Spleen (tissue), 11 donors: ENCODE data around the gene ARMC9. TPM values are rescaled to one million over a fixed set of nuclear protein-coding genes. Genes with fewer than 3 reads are reported as not detected.

Source experiments
- DNase-seq: peaks from one replicate; pipeline ENCODE4 v3.0.0-alpha.2; 2020
- H3K27ac ChIP-seq, 8 donors: fragments of 200-600 bp; sonication (generic) in 7 of 8; 1 replicate in 4 of 8; 2 replicates in 4 of 8; pipeline versions ENCODE4 v1.5.0 to v1.8.0; 2016 to 2021; ENCODE audit warnings: inconsistent platforms in 4 of 8, mild to moderate bottlenecking in 4 of 8, moderate library complexity in 1 of 8
- H3K27me3 ChIP-seq, 7 donors: fragments of 200-600 bp; sonication (generic) in 6 of 7; replicated peaks in 1 of 7; 1 replicate in 4 of 7; 2 replicates in 3 of 7; pipeline versions ENCODE4 v1.5.0 to v1.8.0; 2016 to 2021; ENCODE audit warnings: inconsistent platforms in 3 of 7, mild to moderate bottlenecking in 1 of 7
- H3K36me3 ChIP-seq, 6 donors: fragments of 200-600 bp; sonication (generic) in 5 of 6; 1 replicate in 4 of 6; 2 replicates in 2 of 6; pipeline versions ENCODE4 v1.5.0 to v1.8.0; 2016 to 2021; ENCODE audit warnings: inconsistent platforms in 2 of 6
- H3K4me1 ChIP-seq, 6 donors: fragments of 200-600 bp; sonication (generic) in 5 of 6; 1 replicate in 3 of 6; 2 replicates in 3 of 6; pipeline versions ENCODE4 v1.5.0 to v1.8.0; 2016 to 2021; ENCODE audit warnings: inconsistent platforms in 3 of 6
- H3K4me3 ChIP-seq, 8 donors: fragments of 200-600 bp; sonication (generic) in 7 of 8; 1 replicate in 4 of 8; 2 replicates in 4 of 8; pipeline versions ENCODE4 v1.5.0 to v1.8.0; 2016 to 2021; ENCODE audit warnings: inconsistent platforms in 4 of 8, mild to moderate bottlenecking in 4 of 8, moderate library complexity in 2 of 8
- H3K9me3 ChIP-seq, 8 donors: fragments of 200-600 bp; sonication (generic) in 7 of 8; 1 replicate in 4 of 8; 2 replicates in 4 of 8; pipeline versions ENCODE4 v1.5.0 to v1.8.0; 2016 to 2021; ENCODE audit warnings: inconsistent platforms in 4 of 8
- CTCF ChIP-seq, 11 experiments: fragments of 200-600 bp in 7 of 11; fragments of 450-650 bp in 4 of 11; sonication (generic) in 4 of 11; IDR thresholded peaks in 8 of 11; conservative IDR thresholded peaks in 3 of 11; 1 replicate in 7 of 11; 2 replicates in 4 of 11; pipeline versions ENCODE4 v1.4.0 to v1.8.0; 2016 to 2021; ENCODE audit warnings: antibody characterized with exemption in 11 of 11, inconsistent platforms in 4 of 11, mild to moderate bottlenecking in 1 of 11
- POLR2A ChIP-seq, 3 donors: fragments of 450-650 bp; IDR thresholded peaks; one replicate each; pipeline ENCODE4 v1.5.1; 2017; ENCODE audit warnings: antibody characterized with exemption in 3 of 3, mild to moderate bottlenecking in 1 of 3
- POLR2AphosphoS5 ChIP-seq, 3 donors: sonication (generic); formaldehyde crosslinking; IDR thresholded peaks; one replicate each; pipeline ENCODE4 v1.5.1; 2017; ENCODE audit warnings: antibody characterized with exemption in 3 of 3
- WGBS, 5 donors: extraction: QIAGEN DNeasy Blood & Tissue Kit in 3 of 5; methylation state at CpG; one replicate each; pipeline versions ENCODE4 v1.1.5 to v1.1.7; 2013 to 2018; 5-methylcytosine and 5-hydroxymethylcytosine counted together
- intact Hi-C: fragments of 100-400 bp; cut with DNase I; formaldehyde crosslinking; loops from one replicate; pipeline ENCODE4 v1.15.0; 2023; ENCODE audit warnings: low total_unique reads
- polyA plus RNA-seq, 3 donors: library from polyadenylated mRNA; stranded (reverse); fragments of 200-250 nt; gene quantifications; one replicate each; pipeline ENCODE4 v1.2.1, GENCODE V29; 2013
- total RNA-seq, 7 donors: library from RNA; depleted of rRNA in 3 of 7; stranded (reverse); fragments of >200 nt in 3 of 7; fragmentation: NEBNext Ultra II Directional in 4 of 7; extraction: Animal tissue kit (Norgen Biotek cat#: 25700) in 4 of 7; gene quantifications; one replicate each; pipeline versions ENCODE4 v1.1.0 to v1.2.1, GENCODE V29; 2016 to 2021
- donor health status: healthy with polysubstance abuse.
- donor health status: DM: no; HTN: no; CAD: no; lungs with moderate emphysema.
- donor health status: DM: no; HTN: no; CAD: no.
- donor health status: Bipolar disorder and iron deficiency.
- donor health status: healthy.
- donor health status: DM: no; HTN: no; CAD: no.
- donor health status: DM: yes; HTN: yes; CAD: no.

The ARMC9 gene
- total and polyA plus RNA-seq, 10 donors, result 0.83 to 8.9 (median 4.7) TPM

DNA sequence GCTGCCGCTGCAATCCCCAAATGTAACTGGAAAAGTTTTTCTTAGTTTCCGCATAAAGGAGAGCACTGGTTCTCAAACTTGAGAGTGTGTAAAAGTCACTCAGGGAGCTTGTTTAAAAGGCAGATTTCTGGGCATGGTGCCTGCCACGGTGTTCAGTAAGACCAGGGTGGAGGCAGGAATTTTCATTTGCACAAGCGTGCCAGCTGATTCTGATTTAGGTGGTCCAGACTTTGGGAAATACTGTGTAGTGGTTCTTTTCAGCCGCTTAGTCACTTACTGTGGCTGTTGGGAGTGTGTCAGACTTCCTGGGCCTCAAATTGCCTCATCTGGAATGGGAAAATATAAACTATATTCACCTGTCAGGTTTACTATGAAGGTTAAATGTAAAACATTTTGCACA lies 788 bp downstream of the ARMC9 start:
- TF ChIP-seq POLR2A (IDR thresholded peaks at IDR 0.05) (no peak), CTCF (IDR thresholded peaks at IDR 0.05 in 8 of 11, conservative IDR thresholded peaks at IDR 0.05 in 3 of 11) (no peak), POLR2AphosphoS5 (IDR thresholded peaks at IDR 0.05) (no peak)
- peak overlapping the region in 1 of 8 donors; percentile 68 for H3K27ac ChIP-seq
- 53 to 69% (median 64%) methylated on average over 5 of the region's 5 CpGs for WGBS, 5 donors
- H3K27me3 ChIP-seq, result no peaks in the 10 kb centered on the region
- DNase-seq, result no peak
- no peaks in the 10 kb centered on the region for H3K9me3 ChIP-seq
- H3K4me3 ChIP-seq, result peak overlapping the region in 7 of 8 donors; percentile 77 to 99 (median 95)
- H3K36me3 ChIP-seq, result no peaks in the 10 kb centered on the region
- peaks cover 0 to 24% (median 18%) of the 10 kb centered on the region in 6 donors for H3K4me1 ChIP-seq
- intact Hi-C loops, result loop anchor here (10.0 kb wide), 1 partner anchor 94 kb away; no protein-coding TSS in a partner anchor

GRCh38 chr2:231200805-231201474 lies 2.5 kb downstream of the ARMC9 start:
- WGBS, 5 donors, result 64 to 92% (median 78%) methylated on average over 3 of the region's 3 CpGs
- no peaks in the 10 kb centered on the region for H3K36me3 ChIP-seq
- H3K4me3 ChIP-seq, result no peak overlapping the region
- H3K27ac ChIP-seq, result no peak overlapping the region
- H3K4me1 ChIP-seq, result peaks cover 0 to 24% (median 18%) of the 10 kb centered on the region in 6 donors
- H3K9me3 ChIP-seq, result no peaks in the 10 kb centered on the region
- no peaks in the 10 kb centered on the region for H3K27me3 ChIP-seq
- TF ChIP-seq CTCF (IDR thresholded peaks at IDR 0.05 in 8 of 11, conservative IDR thresholded peaks at IDR 0.05 in 3 of 11), result no peak
- no peak for TF ChIP-seq POLR2AphosphoS5 (IDR thresholded peaks at IDR 0.05)
- no peak for TF ChIP-seq POLR2A (IDR thresholded peaks at IDR 0.05)
- no peak for DNase-seq
- intact Hi-C loops, result no loop called here

DNA sequence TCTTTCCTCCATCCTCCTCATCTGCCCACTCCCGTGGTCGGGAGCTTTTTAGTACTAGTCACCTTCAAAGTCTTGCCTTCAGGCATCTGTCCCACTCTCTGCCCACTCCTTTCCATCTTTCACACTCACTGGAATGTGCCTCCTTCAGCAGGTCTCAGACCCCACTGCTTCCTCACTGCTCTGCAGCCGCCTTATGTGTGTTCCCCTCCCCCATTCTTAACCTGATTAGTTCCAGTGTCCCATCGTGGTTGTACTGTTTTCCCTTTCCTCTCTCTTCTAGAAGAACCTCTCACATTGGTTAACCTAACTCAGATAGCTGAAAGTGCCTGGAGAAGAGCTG lies 3.0 kb downstream of the ARMC9 start:
- no peak overlapping the region for H3K27ac ChIP-seq
- no peaks in the 10 kb centered on the region for H3K27me3 ChIP-seq
- H3K4me3 ChIP-seq, result no peak overlapping the region
- no peaks in the 10 kb centered on the region for H3K36me3 ChIP-seq
- no peak for DNase-seq
- H3K4me1 ChIP-seq, result peaks cover 0 to 24% (median 18%) of the 10 kb centered on the region in 6 donors
- TF ChIP-seq POLR2AphosphoS5 (IDR thresholded peaks at IDR 0.05) (no peak), CTCF (IDR thresholded peaks at IDR 0.05 in 8 of 11, conservative IDR thresholded peaks at IDR 0.05 in 3 of 11) (no peak), POLR2A (IDR thresholded peaks at IDR 0.05) (no peak)
- WGBS, 5 donors, result 70 to 84% (median 76%) methylated on average over 4 of the region's 4 CpGs
- intact Hi-C loops, result no loop called here
- no peaks in the 10 kb centered on the region for H3K9me3 ChIP-seq

- no peak for TF ChIP-seq POLR2AphosphoS5 (IDR thresholded peaks at IDR 0.05)
- TF ChIP-seq POLR2A (IDR thresholded peaks at IDR 0.05), result no peak
- no peak for TF ChIP-seq CTCF (IDR thresholded peaks at IDR 0.05 in 8 of 11, conservative IDR thresholded peaks at IDR 0.05 in 3 of 11)
- WGBS, 5 donors, result 89 to 94% (median 91%) methylated on average over 7 of the region's 7 CpGs
- intact Hi-C loops, result no loop called here
- no peaks in the 10 kb centered on the region for H3K9me3 ChIP-seq
- no peaks in the 10 kb centered on the region for H3K36me3 ChIP-seq
- H3K4me1 ChIP-seq, result peaks cover 0 to 16% (median 11%) of the 10 kb centered on the region in 6 donors
- no peak overlapping the region for H3K27ac ChIP-seq
- H3K27me3 ChIP-seq, result no peaks in the 10 kb centered on the region
- DNase-seq, result no peak
- H3K4me3 ChIP-seq, result no peak overlapping the region
Measured at GRCh38 chr2:231203087-231203486, 4.7 kb downstream of the ARMC9 start.
